ENCODE measurements around the gene GOLGA2. TPM values are rescaled to one million over a fixed set of nuclear protein-coding genes. Genes with fewer than 3 reads are reported as not detected.

Gene GOLGA2
- total and polyA plus RNA-seq, 4 donors: 84.9 to 172 (median 141) TPM

DNA sequence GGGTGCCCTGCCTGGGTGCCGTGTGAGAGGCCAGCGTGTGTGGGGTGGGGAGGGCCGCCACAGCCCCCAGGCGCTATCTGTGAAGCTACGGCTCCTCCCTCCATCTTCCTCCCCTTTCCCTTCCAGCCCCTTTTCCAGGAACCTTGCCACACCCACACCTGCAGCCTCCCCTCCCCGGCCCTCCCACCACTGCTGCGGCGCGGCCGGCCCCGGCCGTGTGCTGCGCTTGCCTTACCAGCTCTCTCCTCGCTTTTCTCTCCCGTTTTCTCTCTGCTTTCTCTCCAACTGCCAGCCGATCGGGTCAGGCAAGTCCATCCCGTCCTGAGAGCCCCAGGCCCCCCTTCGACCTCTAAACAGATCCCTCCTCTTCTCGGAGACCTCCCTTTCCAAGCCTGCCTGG lies 21.4 kb downstream of the GOLGA2 start:
- no peak overlapping the region for H3K27ac ChIP-seq (ENCODE audit: low read depth in 1 of 2, low read length in 2 of 2)
- no peak for ATAC-seq (ENCODE audit: low FRiP score)
- peak in 1 of 2 donors; percentile 41 for DNase-seq
- H3K4me1 ChIP-seq (ENCODE audit: control insufficient read depth in 1 of 2, insufficient read depth in 2 of 2, low read length in 2 of 2): no peaks in the 10 kb centered on the region
- 86% methylated on average over 19 to 20 of the region's 20 CpGs for WGBS, 2 donors
- peaks cover 0 to 7% of the 10 kb centered on the region in 2 donors for H3K36me3 ChIP-seq (ENCODE audit: control insufficient read depth in 1 of 2, insufficient read depth in 2 of 2, low read length in 1 of 2)
- H3K27me3 ChIP-seq (ENCODE audit: control insufficient read depth in 1 of 2, insufficient read depth in 2 of 2, low read length in 1 of 2): no peaks in the 10 kb centered on the region
- no peaks in the 10 kb centered on the region for H3K9me3 ChIP-seq (ENCODE audit: control insufficient read depth, low read length)
- H3K4me3 ChIP-seq (ENCODE audit: low read length in 2 of 2): no peak overlapping the region
- intact Hi-C loops (cut with DNase I): no loop called here

DNA sequence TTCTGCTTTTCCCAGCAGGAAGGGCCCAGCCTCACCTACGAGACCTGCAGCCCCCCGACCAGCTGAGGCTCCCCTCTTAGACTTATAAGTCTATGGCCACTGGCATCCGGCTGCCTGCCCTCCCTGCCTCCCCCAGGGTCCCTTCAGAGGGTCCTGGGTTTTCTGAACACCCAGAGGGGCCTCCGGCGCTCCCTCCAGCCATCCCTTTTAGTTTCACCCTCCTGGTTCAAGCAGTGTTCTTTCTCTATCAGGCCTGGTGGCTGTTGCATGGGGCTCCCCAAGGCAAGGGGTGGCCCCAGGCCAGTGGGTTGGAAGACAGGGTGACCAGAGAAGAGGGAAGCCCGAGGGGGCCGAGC lies 21.8 kb downstream of the GOLGA2 start:
- Histone ChIP-seq H3K4me3 (ENCODE audit: low read length in 2 of 2) (no peak overlapping the region), H3K9me3 (ENCODE audit: control insufficient read depth, low read length) (no peaks in the 10 kb centered on the region), H3K27ac (ENCODE audit: low read depth in 1 of 2, low read length in 2 of 2) (no peak overlapping the region), H3K4me1 (ENCODE audit: control insufficient read depth in 1 of 2, insufficient read depth in 2 of 2, low read length in 2 of 2) (no peaks in the 10 kb centered on the region), H3K36me3 (ENCODE audit: control insufficient read depth in 1 of 2, insufficient read depth in 2 of 2, low read length in 1 of 2) (peaks cover 0 to 7% of the 10 kb centered on the region in 2 donors), H3K27me3 (ENCODE audit: control insufficient read depth in 1 of 2, insufficient read depth in 2 of 2, low read length in 1 of 2) (no peaks in the 10 kb centered on the region)
- ATAC-seq (ENCODE audit: low FRiP score) (no peak), DNase-seq (no peak)
- intact Hi-C loops (cut with DNase I): no loop called here
- 87 to 90% methylated on average over 7 of the region's 7 CpGs for WGBS, 2 donors

GRCh38 chr9:128253140-128253990 lies 22.4 kb downstream of the GOLGA2 start:
- intact Hi-C loops (cut with DNase I): no loop called here
- Histone ChIP-seq H3K27ac (ENCODE audit: low read depth in 1 of 2, low read length in 2 of 2) (no peak overlapping the region), H3K27me3 (ENCODE audit: control insufficient read depth in 1 of 2, insufficient read depth in 2 of 2, low read length in 1 of 2) (no peaks in the 10 kb centered on the region), H3K36me3 (ENCODE audit: control insufficient read depth in 1 of 2, insufficient read depth in 2 of 2, low read length in 1 of 2) (peaks cover 0 to 5% of the 10 kb centered on the region in 2 donors), H3K4me3 (ENCODE audit: low read length in 2 of 2) (no peak overlapping the region), H3K4me1 (ENCODE audit: control insufficient read depth in 1 of 2, insufficient read depth in 2 of 2, low read length in 2 of 2) (no peaks in the 10 kb centered on the region), H3K9me3 (ENCODE audit: control insufficient read depth, low read length) (no peaks in the 10 kb centered on the region)
- ATAC-seq (ENCODE audit: low FRiP score) (no peak), DNase-seq (no peak)
- 82 to 84% methylated on average over 31 of the region's 31 CpGs for WGBS, 2 donors

DNA sequence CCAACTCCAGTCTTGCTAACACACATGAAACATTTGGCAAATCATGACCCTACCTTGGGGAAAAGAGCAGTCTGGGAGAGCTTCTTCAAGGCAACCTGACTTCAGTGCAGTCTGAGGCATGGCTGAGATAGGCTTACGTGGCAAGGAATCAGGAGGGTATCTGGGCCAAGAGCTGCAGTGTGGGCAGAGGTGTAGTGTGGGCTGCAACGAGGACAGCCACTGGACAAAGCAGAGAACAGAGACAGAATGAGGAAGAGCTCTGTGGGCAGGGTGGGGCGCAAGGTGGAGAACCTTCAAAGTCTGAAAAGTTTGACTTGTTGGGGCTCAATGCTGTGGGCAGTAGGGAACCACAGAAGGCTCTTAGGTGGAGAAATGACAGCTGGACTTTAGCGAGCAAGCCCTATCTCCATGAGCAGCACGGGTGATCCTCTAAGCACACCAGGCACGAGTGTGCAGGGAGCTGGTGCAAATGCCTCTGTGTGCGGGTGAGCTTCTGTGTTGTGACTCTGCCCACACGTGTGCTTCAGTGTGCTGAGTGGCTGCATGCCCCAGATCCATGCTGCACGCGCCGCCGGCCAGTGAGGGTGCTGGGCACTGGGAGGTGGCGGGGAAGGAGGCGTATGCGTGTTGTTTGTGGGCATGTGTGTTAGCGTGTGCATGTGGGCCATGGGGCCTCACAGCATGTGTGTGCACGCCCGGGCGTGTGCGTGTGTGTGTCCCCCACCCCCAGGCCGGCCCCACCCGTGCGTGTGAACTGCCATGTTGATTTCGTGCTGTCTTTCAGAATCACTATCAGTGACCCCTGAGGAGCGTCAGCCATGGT lies 23.3 kb downstream of the GOLGA2 start:
- intact Hi-C loops (cut with DNase I): no loop called here
- H3K4me1 ChIP-seq (ENCODE audit: control insufficient read depth in 1 of 2, insufficient read depth in 2 of 2, low read length in 2 of 2): no peaks in the 10 kb centered on the region
- DNase-seq (no peak), ATAC-seq (ENCODE audit: low FRiP score) (no peak)
- no peak overlapping the region for H3K27ac ChIP-seq (ENCODE audit: low read depth in 1 of 2, low read length in 2 of 2)
- 90 to 92% methylated on average over 25 of the region's 25 CpGs for WGBS, 2 donors
- H3K4me3 ChIP-seq (ENCODE audit: low read length in 2 of 2): no peak overlapping the region
- H3K36me3 ChIP-seq (ENCODE audit: control insufficient read depth in 1 of 2, insufficient read depth in 2 of 2, low read length in 1 of 2): peaks cover 0 to 2% of the 10 kb centered on the region in 2 donors
- no peaks in the 10 kb centered on the region for H3K27me3 ChIP-seq (ENCODE audit: control insufficient read depth in 1 of 2, insufficient read depth in 2 of 2, low read length in 1 of 2)
- no peaks in the 10 kb centered on the region for H3K9me3 ChIP-seq (ENCODE audit: control insufficient read depth, low read length)

DNA sequence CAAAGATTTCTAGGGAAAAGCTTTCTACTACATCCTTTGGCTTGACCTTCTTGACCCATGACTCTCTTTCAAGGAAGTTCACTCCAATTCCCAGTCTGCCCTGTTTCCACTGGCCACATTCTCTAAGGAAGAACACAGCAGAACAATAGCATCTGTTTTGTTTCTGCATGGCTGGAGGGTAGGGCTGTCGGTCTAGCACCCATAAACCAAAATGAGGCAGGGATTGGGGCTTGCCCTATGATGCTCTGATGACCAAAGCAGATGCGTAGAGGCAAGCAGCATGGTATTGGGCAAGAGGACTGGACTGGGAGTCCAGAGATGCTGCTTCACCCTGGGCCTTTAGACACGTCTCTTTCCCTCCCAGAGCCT lies 24.1 kb downstream of the GOLGA2 start:
- intact Hi-C loops (cut with DNase I): no loop called here
- Histone ChIP-seq H3K4me3 (ENCODE audit: low read length in 2 of 2) (no peak overlapping the region), H3K9me3 (ENCODE audit: control insufficient read depth, low read length) (no peaks in the 10 kb centered on the region), H3K36me3 (ENCODE audit: control insufficient read depth in 1 of 2, insufficient read depth in 2 of 2, low read length in 1 of 2) (no peaks in the 10 kb centered on the region), H3K27me3 (ENCODE audit: control insufficient read depth in 1 of 2, insufficient read depth in 2 of 2, low read length in 1 of 2) (no peaks in the 10 kb centered on the region), H3K4me1 (ENCODE audit: control insufficient read depth in 1 of 2, insufficient read depth in 2 of 2, low read length in 2 of 2) (no peaks in the 10 kb centered on the region), H3K27ac (ENCODE audit: low read depth in 1 of 2, low read length in 2 of 2) (no peak overlapping the region)
- ATAC-seq (ENCODE audit: low FRiP score) (no peak), DNase-seq (no peak)
- WGBS, 2 donors: 92 to 94% methylated on average over 3 of the region's 3 CpGs

GRCh38 chr9:128250839-128251731 lies 24.7 kb downstream of the GOLGA2 start:
- Histone ChIP-seq H3K27ac (ENCODE audit: low read depth in 1 of 2, low read length in 2 of 2) (no peak overlapping the region), H3K36me3 (ENCODE audit: control insufficient read depth in 1 of 2, insufficient read depth in 2 of 2, low read length in 1 of 2) (no peaks in the 10 kb centered on the region), H3K27me3 (ENCODE audit: control insufficient read depth in 1 of 2, insufficient read depth in 2 of 2, low read length in 1 of 2) (no peaks in the 10 kb centered on the region), H3K9me3 (ENCODE audit: control insufficient read depth, low read length) (no peaks in the 10 kb centered on the region), H3K4me3 (ENCODE audit: low read length in 2 of 2) (no peak overlapping the region), H3K4me1 (ENCODE audit: control insufficient read depth in 1 of 2, insufficient read depth in 2 of 2, low read length in 2 of 2) (no peaks in the 10 kb centered on the region)
- intact Hi-C loops (cut with DNase I): no loop called here
- ATAC-seq (ENCODE audit: low FRiP score): no peak
- 32 to 33% methylated on average over 37 to 43 of the region's 43 CpGs for WGBS, 2 donors
- no peak for DNase-seq

DNA sequence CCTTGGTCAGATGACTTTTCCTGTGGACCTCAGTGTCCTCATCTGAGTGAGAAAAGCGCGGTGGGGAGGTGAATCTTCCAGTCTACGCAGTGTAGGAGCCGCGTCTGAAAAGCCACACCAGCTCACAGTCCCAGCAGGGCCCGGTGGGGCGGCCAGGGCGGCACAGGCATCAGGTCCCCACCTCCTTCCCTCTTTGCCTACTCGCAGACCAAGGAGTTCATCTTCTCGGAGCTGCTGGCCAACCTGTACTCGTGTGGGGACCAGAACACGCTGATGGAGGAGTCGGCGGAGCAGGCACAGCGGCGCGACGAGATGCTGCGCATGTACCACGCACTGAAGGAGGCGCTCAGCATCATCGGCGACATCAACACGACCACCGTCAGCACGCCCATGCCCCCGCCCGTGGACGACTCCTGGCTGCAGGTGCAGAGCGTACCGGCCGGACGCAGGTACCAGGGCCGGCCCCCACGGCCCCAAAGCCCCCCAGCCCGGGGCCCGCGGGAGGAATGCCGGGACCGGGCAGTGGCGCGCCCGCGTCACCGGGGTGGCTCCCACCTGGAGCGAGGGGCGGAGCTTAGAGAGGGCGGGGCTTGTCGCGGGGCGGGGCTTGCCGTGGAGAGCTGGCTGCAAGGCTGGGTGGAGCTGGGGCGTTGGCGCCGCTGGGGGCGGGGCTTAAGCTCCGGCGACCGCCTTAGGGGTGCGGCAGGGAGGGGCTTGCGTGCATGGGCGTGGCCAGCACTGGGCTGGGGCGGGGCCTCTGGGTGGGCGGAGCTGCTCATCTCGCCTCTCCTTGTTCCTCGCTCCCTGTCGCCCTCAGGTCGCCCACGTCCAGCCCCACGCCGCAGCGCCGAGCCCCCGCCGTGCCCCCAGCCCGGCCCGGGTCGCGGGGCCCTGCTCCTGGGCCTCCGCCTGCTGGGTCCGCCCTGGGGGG lies 25.6 kb downstream of the GOLGA2 start:
- H3K9me3 ChIP-seq (ENCODE audit: control insufficient read depth, low read length): no peaks in the 10 kb centered on the region
- no peaks in the 10 kb centered on the region for H3K27me3 ChIP-seq (ENCODE audit: control insufficient read depth in 1 of 2, insufficient read depth in 2 of 2, low read length in 1 of 2)
- H3K27ac ChIP-seq (ENCODE audit: low read depth in 1 of 2, low read length in 2 of 2): no peak overlapping the region
- H3K4me1 ChIP-seq (ENCODE audit: control insufficient read depth in 1 of 2, insufficient read depth in 2 of 2, low read length in 2 of 2): no peaks in the 10 kb centered on the region
- 14 to 18% methylated on average over 70 to 81 of the region's 81 CpGs for WGBS, 2 donors
- ATAC-seq (ENCODE audit: low FRiP score) (peak; percentile 86), DNase-seq (peak; percentile 87 to 94)
- no peak overlapping the region for H3K4me3 ChIP-seq (ENCODE audit: low read length in 2 of 2)
- H3K36me3 ChIP-seq (ENCODE audit: control insufficient read depth in 1 of 2, insufficient read depth in 2 of 2, low read length in 1 of 2): no peaks in the 10 kb centered on the region
- intact Hi-C loops (cut with DNase I): no loop called here

- intact Hi-C loops (cut with DNase I): no loop called here
- no peak for ATAC-seq (ENCODE audit: low FRiP score)
- H3K36me3 ChIP-seq (ENCODE audit: control insufficient read depth in 1 of 2, insufficient read depth in 2 of 2, low read length in 1 of 2): no peaks in the 10 kb centered on the region
- no peaks in the 10 kb centered on the region for H3K9me3 ChIP-seq (ENCODE audit: control insufficient read depth, low read length)
- H3K27ac ChIP-seq (ENCODE audit: low read depth in 1 of 2, low read length in 2 of 2): no peak overlapping the region
- H3K4me3 ChIP-seq (ENCODE audit: low read length in 2 of 2): no peak overlapping the region
- H3K27me3 ChIP-seq (ENCODE audit: control insufficient read depth in 1 of 2, insufficient read depth in 2 of 2, low read length in 1 of 2): no peaks in the 10 kb centered on the region
- no peak for DNase-seq
- H3K4me1 ChIP-seq (ENCODE audit: control insufficient read depth in 1 of 2, insufficient read depth in 2 of 2, low read length in 2 of 2): no peaks in the 10 kb centered on the region
- WGBS, 2 donors: 83 to 84% methylated on average over 8 of the region's 8 CpGs
Measured at GRCh38 chr9:128249558-128249907, 26.3 kb downstream of the GOLGA2 start.
